IMR-90 (cell line): ENCODE measurements around the gene EIF2B5. TPM values are rescaled to one million over a fixed set of nuclear protein-coding genes. Genes with fewer than 3 reads are reported as not detected.
A peak's percentile ranks its signal among the peaks of the same experiment; 100 is the strongest.

ENCODE experiments used
- ATAC-seq: fragments of 200-7000 bp; cut with Tn5 transposase; 2 replicates; pipeline ENCODE4 v1.9.1; 2020; ENCODE audit warnings: low read depth, mild to moderate bottlenecking, moderate library complexity
- BruUV-seq: library from RNA; stranded (reverse); fragments of 400-500 nt; replicated peaks from 2 replicates; lab custom pipeline; 2021; lab: Mats Ljungman, UMichigan
- CTCF ChIA-PET: fragments of 300-600 bp; formaldehyde crosslinking; extraction: SDS; loops from one replicate; lab custom pipeline; 2021; ENCODE audit warnings: antibody characterized with exemption; lab: Yijun Ruan, JAX
- POLR2A ChIA-PET: fragments of 300-600 bp; sonication (Branson Sonifier 250); formaldehyde crosslinking; loops from one replicate; lab custom pipeline; 2022; ENCODE audit warnings: antibody characterized with exemption; ENCODE audit not compliant: unreplicated experiment; lab: Charles Lee
- DNase-seq: peaks from one replicate; pipeline ENCODE4 v3.0.0; 2013
- H2AFZ ChIP-seq: replicated peaks from 2 replicates; pipeline ENCODE3; 2013; ENCODE audit warnings: low read length, mild to moderate bottlenecking; ENCODE audit not compliant: poor library complexity
- H2AK5ac ChIP-seq: 2 replicates; pipeline ENCODE4 v1.6.1; 2013; ENCODE audit warnings: low read depth, low read length, inconsistent platforms
- H2AK9ac ChIP-seq: replicated peaks from 2 replicates; pipeline ENCODE3; 2013; ENCODE audit warnings: mild to moderate bottlenecking, low read depth, low read length, moderate library complexity; ENCODE audit not compliant: poor library complexity
- H2BK120ac ChIP-seq: 2 replicates; pipeline ENCODE4 v1.6.1; 2013; ENCODE audit warnings: low read depth, low read length, inconsistent platforms
- H2BK15ac ChIP-seq: 3 replicates; pipeline ENCODE4 v1.6.1; 2013; ENCODE audit warnings: low read depth, low read length, inconsistent platforms
- H2BK20ac ChIP-seq: 2 replicates; pipeline ENCODE4 v1.6.1; 2013; ENCODE audit warnings: low read depth, mild to moderate bottlenecking, inconsistent platforms, low read length, moderate library complexity
- H2BK5ac ChIP-seq: 2 replicates; pipeline ENCODE4 v1.6.1; 2013; ENCODE audit warnings: mild to moderate bottlenecking, low read depth, low read length, inconsistent platforms; ENCODE audit not compliant: poor library complexity, severe bottlenecking
- H3K14ac ChIP-seq: replicated peaks from 2 replicates; pipeline ENCODE4 v1.6.1; 2013; ENCODE audit warnings: low read depth, low read length, inconsistent platforms
- H3K18ac ChIP-seq: 2 replicates; pipeline ENCODE4 v1.6.1; 2013; ENCODE audit warnings: low read depth, low read length, control low read depth
- H3K23ac ChIP-seq: 2 replicates; pipeline ENCODE4 v1.6.1; 2013; ENCODE audit warnings: low read depth, low read length, inconsistent platforms
- H3K27ac ChIP-seq: 2 replicates; pipeline ENCODE4 v1.5.1; 2013; ENCODE audit warnings: mild to moderate bottlenecking, control low read depth, low read length; ENCODE audit not compliant: insufficient read depth
- H3K27me3 ChIP-seq: 2 replicates; pipeline ENCODE4 v1.6.1; 2013; ENCODE audit warnings: low read length; ENCODE audit not compliant: control insufficient read depth, insufficient read depth
- H3K36me3 ChIP-seq: 2 replicates; pipeline ENCODE4 v1.6.1; 2013; ENCODE audit warnings: low read length, mixed read lengths; ENCODE audit not compliant: control insufficient read depth, insufficient read depth
- H3K4ac ChIP-seq: 2 replicates; pipeline ENCODE4 v1.6.1; 2013; ENCODE audit warnings: low read depth, low read length, inconsistent platforms
- H3K4me1 ChIP-seq: 2 replicates; pipeline ENCODE4 v1.6.1; 2013; ENCODE audit warnings: low read length, mixed read lengths; ENCODE audit not compliant: control insufficient read depth, insufficient read depth
- H3K4me2 ChIP-seq: 2 replicates; pipeline ENCODE4 v1.6.1; 2013; ENCODE audit warnings: low read depth, mild to moderate bottlenecking, control low read depth, low read length, moderate library complexity
- H3K4me3 ChIP-seq: 2 replicates; pipeline ENCODE4 v1.5.1; 2013; ENCODE audit warnings: low read depth, mild to moderate bottlenecking, control low read depth, low read length, moderate library complexity; ENCODE audit not compliant: insufficient read depth
- H3K56ac ChIP-seq: 2 replicates; pipeline ENCODE4 v1.6.1; 2013; ENCODE audit warnings: low read length, inconsistent platforms; ENCODE audit not compliant: insufficient read depth; ENCODE audit errors: extremely low read depth
- H3K79me1 ChIP-seq, 2 experiments: 2 replicates each; pipeline ENCODE4 v1.6.1; 2013; ENCODE audit warnings: low read length in 2 of 2, inconsistent platforms in 1 of 2, low read depth in 1 of 2
- H3K9ac ChIP-seq: 2 replicates; pipeline ENCODE4 v1.6.1; 2013; ENCODE audit warnings: low read depth, low read length, control low read depth
- H3K9me1 ChIP-seq: 2 replicates; pipeline ENCODE4 v1.6.1; 2013; ENCODE audit warnings: low read length, inconsistent platforms; ENCODE audit not compliant: insufficient read depth
- H3K9me3 ChIP-seq: 2 replicates; pipeline ENCODE4 v1.6.1; 2013; ENCODE audit warnings: low read length; ENCODE audit not compliant: control insufficient read depth, insufficient read depth
- H4K20me1 ChIP-seq: 2 replicates; pipeline ENCODE4 v1.6.1; 2013; ENCODE audit warnings: low read length, inconsistent platforms; ENCODE audit not compliant: insufficient read depth
- H4K5ac ChIP-seq: 2 replicates; pipeline ENCODE4 v1.6.1; 2013; ENCODE audit warnings: mild to moderate bottlenecking, low read depth, low read length, control low read depth
- H4K8ac ChIP-seq, 2 experiments: 2 replicates each; pipeline ENCODE4 v1.6.1; 2013; ENCODE audit warnings: low read depth in 2 of 2, low read length in 2 of 2, control low read depth in 1 of 2, inconsistent platforms in 1 of 2
- H4K91ac ChIP-seq: 2 replicates; pipeline ENCODE4 v1.6.1; 2013; ENCODE audit warnings: low read depth, low read length, inconsistent platforms; ENCODE audit not compliant: insufficient read depth
- CEBPB ChIP-seq: IDR thresholded peaks from 2 replicates; pipeline ENCODE4 v1.6.1; 2012; ENCODE audit warnings: low read depth, low read length, improper control_type of control experiment
- CHD1 ChIP-seq: IDR thresholded peaks from 2 replicates; pipeline ENCODE4 v1.6.1; 2012; ENCODE audit warnings: low read depth, low read length, improper control_type of control experiment
- FOS ChIP-seq: fragments of 150-350 bp; IDR thresholded peaks from 2 replicates; pipeline ENCODE4 v1.6.1; 2016; ENCODE audit warnings: low read depth, low read length
- MAFK ChIP-seq: IDR thresholded peaks from 2 replicates; pipeline ENCODE4 v1.6.1; 2012; ENCODE audit warnings: low read depth, low read length, improper control_type of control experiment
- MAZ ChIP-seq: IDR thresholded peaks from 2 replicates; pipeline ENCODE4 v1.6.1; 2012; ENCODE audit warnings: low read depth, mild to moderate bottlenecking, low read length, improper control_type of control experiment, moderate library complexity, borderline replicate concordance
- MXI1 ChIP-seq: IDR thresholded peaks from 2 replicates; pipeline ENCODE4 v1.6.1; 2012; ENCODE audit warnings: low read depth, mild to moderate bottlenecking, low read length, moderate library complexity, borderline replicate concordance
- POLR2A ChIP-seq: IDR thresholded peaks from 2 replicates; pipeline ENCODE4 v1.6.1; 2012; ENCODE audit warnings: mild to moderate bottlenecking, low read depth, low read length
- RAD21 ChIP-seq: IDR thresholded peaks from 2 replicates; pipeline ENCODE4 v1.6.1; 2012; ENCODE audit warnings: low read length, improper control_type of control experiment
- RFX5 ChIP-seq: IDR thresholded peaks from 2 replicates; pipeline ENCODE4 v1.8.0; 2012; ENCODE audit warnings: low read depth, mild to moderate bottlenecking, low read length, moderate library complexity
- SMC3 ChIP-seq: fragments of 150-350 bp; IDR thresholded peaks from 2 replicates; pipeline ENCODE4 v1.6.1; 2016; ENCODE audit warnings: low read depth, mild to moderate bottlenecking, antibody characterized with exemption, low read length, moderate library complexity
- WGBS, 2 experiments: methylation state at CpG; one replicate each; pipeline versions ENCODE4 v1.1.5 to v1.1.7; 2013; ENCODE audit warnings: missing lambda C conversion rate in 2 of 2; ENCODE audit not compliant: insufficient read length in 1 of 2; ENCODE audit errors: extremely low coverage in 2 of 2; 5-methylcytosine and 5-hydroxymethylcytosine counted together
- dilution Hi-C: fragments of 300-500 bp; cut with HindIII; formaldehyde crosslinking; loops from one replicate; pipeline ENCODE4 v1.14.3; 2018; ENCODE audit warnings: low sequenced_read_pairs; ENCODE audit not compliant: unreplicated experiment
- in situ Hi-C: fragments of 300-500 bp; cut with MboI; formaldehyde crosslinking; loops from 3 replicates; pipeline ENCODE4 v1.14.3; 2019; ENCODE audit warnings: low sequenced_read_pairs, inconsistent platforms, mixed read lengths
- intact Hi-C: fragments of 100-400 bp; cut with micrococcal nuclease; formaldehyde crosslinking; loops from 2 replicates; pipeline ENCODE4 v1.10.0; 2022
- polyA plus RNA-seq, 3 experiments: library from polyadenylated mRNA; depleted of rRNA; stranded (reverse); fragments of >200 nt; gene quantifications; 2 replicates each; pipeline ENCODE4 v1.2.3, GENCODE V29; 2012; ENCODE audit warnings: low replicate concordance in 1 of 3
- total RNA-seq: library from RNA; depleted of rRNA; stranded (reverse); fragments of >200 nt; gene quantifications from 2 replicates; pipeline ENCODE4 v1.2.3, GENCODE V29; 2012
- TF ChIP-seq, protein P1 (sequence below): conservative IDR thresholded peaks from 2 replicates; pipeline ENCODE4 v1.5.1; 2012; ENCODE audit warnings: mild to moderate bottlenecking, low read depth, low read length, improper control_type of control experiment
- TF ChIP-seq, protein P2 (sequence below): fragments of 150-350 bp; IDR thresholded peaks from 2 replicates; pipeline ENCODE4 v1.6.1; 2017; ENCODE audit warnings: mild to moderate bottlenecking, antibody characterized with exemption, low read length, low read depth
- TF ChIP-seq, protein P3 (sequence below): fragments of 150-350 bp; IDR thresholded peaks from 2 replicates; pipeline ENCODE4 v1.6.1; 2016; ENCODE audit warnings: low read depth, mild to moderate bottlenecking, low read length, moderate library complexity, borderline replicate concordance

Gene EIF2B5
- total and polyA plus RNA-seq, 2 of the 4 experiments (the other 2 are of a cell fraction) = 31.7 to 37.6 TPM

DNA sequence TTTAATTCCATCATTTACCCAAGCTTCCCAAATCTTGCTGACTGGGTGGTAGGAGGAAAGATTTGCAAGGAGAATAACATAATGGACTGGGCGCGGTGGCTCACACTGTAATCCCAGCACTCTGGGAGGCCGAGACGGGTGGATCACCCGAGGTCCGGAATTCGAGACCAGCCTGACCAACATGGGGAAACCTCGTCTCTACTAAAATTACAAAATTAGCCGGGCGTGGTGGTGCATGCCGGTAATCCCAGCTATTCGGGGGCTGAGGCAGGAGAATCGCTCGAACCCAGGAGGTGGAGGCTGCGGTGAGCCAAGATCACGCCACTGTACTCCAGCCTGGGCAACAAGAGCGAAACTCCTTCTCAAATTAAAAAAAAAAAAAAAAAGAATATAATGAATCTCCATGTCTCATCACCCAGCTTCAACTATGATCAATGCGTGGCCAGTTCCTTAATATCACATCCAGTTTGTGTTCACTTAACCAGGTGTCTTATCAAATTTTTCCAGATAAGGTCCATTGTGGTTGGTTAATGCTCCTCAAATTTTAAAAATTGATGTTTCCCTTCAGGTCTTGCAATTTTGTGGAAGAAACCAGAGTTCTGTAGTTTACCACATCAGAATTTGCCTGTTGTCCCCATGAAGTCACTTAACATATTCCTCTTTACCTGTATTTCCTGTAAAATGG lies 49.5 kb downstream of the EIF2B5 start:
- Histone ChIP-seq H3K9me1 (0 out of 2 replicates have a peak, but pooled peaks cover 8% of the 10 kb centered on the region), H3K4me2 (no peak overlapping the region), H3K18ac (no peak overlapping the region), H4K8ac (peak overlapping the region in 1 of 2 experiments; percentile 86; a peak in 1 of 4 replicates), H3K36me3 (peaks cover 67% of the 10 kb centered on the region), H2BK120ac (no peak overlapping the region), H3K79me1 (peaks cover 37 to 66% of the 10 kb centered on the region in 2 experiments), H3K23ac (no peak overlapping the region), H3K9ac (no peak overlapping the region), H3K4ac (no peak overlapping the region; the same call in 1 of the 2 replicates), H4K20me1 (peaks cover 32% of the 10 kb centered on the region), H2BK5ac (peak overlapping the region; percentile 27), H2BK20ac (no peak overlapping the region), H2AK5ac (no peak overlapping the region), H4K91ac (no peak overlapping the region), H2BK15ac (no peak overlapping the region), H3K4me3 (no peak overlapping the region), H3K27me3 (no peaks in the 10 kb centered on the region), H3K4me1 (peaks cover 3% of the 10 kb centered on the region; the same call in 1 of the 2 replicates), H2AFZ (no peak overlapping the region), H3K9me3 (no peaks in the 10 kb centered on the region), H3K14ac (no peak overlapping the region), H3K27ac (no peak overlapping the region), H4K5ac (no peak overlapping the region; the same call in 1 of the 2 replicates), H2AK9ac (no peak overlapping the region), H3K56ac (no peak overlapping the region)
- in situ Hi-C loops (no loop called here), intact Hi-C loops (loop anchor here (1.0 kb wide), 1 partner anchor 7 kb away; no protein-coding TSS in a partner anchor), dilution Hi-C loops (no loop called here)
- ChIA-PET CTCF (interaction anchor here (0.5 kb wide), 1 partner anchor 293 kb away, joined by 3 read pairs; no protein-coding TSS in a partner anchor), POLR2A (interaction anchor here (0.6 to 0.7 kb wide), 2 partner anchors 38 to 705 kb away, joined by 3 read pairs; no protein-coding TSS in a partner anchor)
- TF ChIP-seq, protein P1, sequence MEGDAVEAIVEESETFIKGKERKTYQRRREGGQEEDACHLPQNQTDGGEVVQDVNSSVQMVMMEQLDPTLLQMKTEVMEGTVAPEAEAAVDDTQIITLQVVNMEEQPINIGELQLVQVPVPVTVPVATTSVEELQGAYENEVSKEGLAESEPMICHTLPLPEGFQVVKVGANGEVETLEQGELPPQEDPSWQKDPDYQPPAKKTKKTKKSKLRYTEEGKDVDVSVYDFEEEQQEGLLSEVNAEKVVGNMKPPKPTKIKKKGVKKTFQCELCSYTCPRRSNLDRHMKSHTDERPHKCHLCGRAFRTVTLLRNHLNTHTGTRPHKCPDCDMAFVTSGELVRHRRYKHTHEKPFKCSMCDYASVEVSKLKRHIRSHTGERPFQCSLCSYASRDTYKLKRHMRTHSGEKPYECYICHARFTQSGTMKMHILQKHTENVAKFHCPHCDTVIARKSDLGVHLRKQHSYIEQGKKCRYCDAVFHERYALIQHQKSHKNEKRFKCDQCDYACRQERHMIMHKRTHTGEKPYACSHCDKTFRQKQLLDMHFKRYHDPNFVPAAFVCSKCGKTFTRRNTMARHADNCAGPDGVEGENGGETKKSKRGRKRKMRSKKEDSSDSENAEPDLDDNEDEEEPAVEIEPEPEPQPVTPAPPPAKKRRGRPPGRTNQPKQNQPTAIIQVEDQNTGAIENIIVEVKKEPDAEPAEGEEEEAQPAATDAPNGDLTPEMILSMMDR = no peak
- TF ChIP-seq, protein P2, sequence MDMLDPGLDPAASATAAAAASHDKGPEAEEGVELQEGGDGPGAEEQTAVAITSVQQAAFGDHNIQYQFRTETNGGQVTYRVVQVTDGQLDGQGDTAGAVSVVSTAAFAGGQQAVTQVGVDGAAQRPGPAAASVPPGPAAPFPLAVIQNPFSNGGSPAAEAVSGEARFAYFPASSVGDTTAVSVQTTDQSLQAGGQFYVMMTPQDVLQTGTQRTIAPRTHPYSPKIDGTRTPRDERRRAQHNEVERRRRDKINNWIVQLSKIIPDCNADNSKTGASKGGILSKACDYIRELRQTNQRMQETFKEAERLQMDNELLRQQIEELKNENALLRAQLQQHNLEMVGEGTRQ = no peak
- no peak for TF ChIP-seq MXI1
- TF ChIP-seq CEBPB = no peak
- TF ChIP-seq CHD1 = no peak
- TF ChIP-seq, protein P3, sequence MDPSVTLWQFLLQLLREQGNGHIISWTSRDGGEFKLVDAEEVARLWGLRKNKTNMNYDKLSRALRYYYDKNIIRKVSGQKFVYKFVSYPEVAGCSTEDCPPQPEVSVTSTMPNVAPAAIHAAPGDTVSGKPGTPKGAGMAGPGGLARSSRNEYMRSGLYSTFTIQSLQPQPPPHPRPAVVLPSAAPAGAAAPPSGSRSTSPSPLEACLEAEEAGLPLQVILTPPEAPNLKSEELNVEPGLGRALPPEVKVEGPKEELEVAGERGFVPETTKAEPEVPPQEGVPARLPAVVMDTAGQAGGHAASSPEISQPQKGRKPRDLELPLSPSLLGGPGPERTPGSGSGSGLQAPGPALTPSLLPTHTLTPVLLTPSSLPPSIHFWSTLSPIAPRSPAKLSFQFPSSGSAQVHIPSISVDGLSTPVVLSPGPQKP = no peak
- TF ChIP-seq RFX5 = no peak
- no peak for TF ChIP-seq SMC3
- TF ChIP-seq POLR2A = no peak
- TF ChIP-seq RAD21 = no peak
- no peak for TF ChIP-seq FOS
- TF ChIP-seq MAFK = no peak
- TF ChIP-seq MAZ = no peak
- DNase-seq = no peak
- ATAC-seq = no peak
- BruUV-seq = no TSS peak
- WGBS, 2 experiments = 92% methylated on average over 9 of the region's 18 CpGs; no CpG with 5 or more reads in 1 of the 2 experiments
